ENCODE data around the gene PFKFB1. TPM values are rescaled to one million over a fixed set of nuclear protein-coding genes. Genes with fewer than 3 reads are reported as not detected.

PFKFB1 gene
- total RNA-seq, 2 experiments from 2014 or later, result 0.31 to 0.49 TPM

GRCh38 chrX:54931107-54931506 lies 62.9 kb downstream of the PFKFB1 start:
- Mint-ChIP-seq H3K36me3 (ENCODE audit: low read depth) (no peaks in the 10 kb centered on the region), H3K4me3 (no peak overlapping the region), H3K9me3 (no peaks in the 10 kb centered on the region), H3K27me3 (no peaks in the 10 kb centered on the region), H3K27ac (no peak overlapping the region), H3K4me1 (ENCODE audit: low read depth) (no peaks in the 10 kb centered on the region)
- Histone ChIP-seq H3K9me3 (ENCODE audit: control insufficient read depth in 1 of 2, insufficient read depth in 1 of 2, low read length in 2 of 2) (no peaks in the 10 kb centered on the region), H3K27me3 (ENCODE audit: control insufficient read depth in 1 of 2, insufficient read depth in 2 of 2, low read length in 2 of 2) (no peaks in the 10 kb centered on the region), H3K36me3 (ENCODE audit: insufficient read depth, low read length) (no peaks in the 10 kb centered on the region), H3K4me3 (ENCODE audit: low read length) (no peak overlapping the region), H3K27ac (ENCODE audit: low read depth in 1 of 2, low read length in 2 of 2) (no peak overlapping the region), H3K4me1 (ENCODE audit: insufficient read depth, low read length) (no peaks in the 10 kb centered on the region)
- intact Hi-C loops (cut with DNase I, micrococcal nuclease), result no loop called here
- ChIA-PET CTCF (no interaction called here), POLR2A (no interaction called here)
- no peak for TF ChIP-seq CTCF (IDR thresholded peaks at IDR 0.05)
- no peak for DNase-seq
- no peak for ATAC-seq (ENCODE audit: poor library complexity)

- Mint-ChIP-seq H3K4me3 (no peak overlapping the region), H3K36me3 (ENCODE audit: low read depth) (no peaks in the 10 kb centered on the region), H3K27ac (no peak overlapping the region), H3K27me3 (no peaks in the 10 kb centered on the region), H3K4me1 (ENCODE audit: low read depth) (no peaks in the 10 kb centered on the region), H3K9me3 (no peaks in the 10 kb centered on the region)
- H3K27ac ChIP-seq (ENCODE audit: low read depth in 1 of 2, low read length in 2 of 2), result no peak overlapping the region
- CTCF ChIA-PET, result interaction anchor here (1.1 kb wide), 1 partner anchor 10 kb away, joined by 3 read pairs; the partner anchor contains the start of gene TRO
- no peaks in the 10 kb centered on the region for H3K27me3 ChIP-seq (ENCODE audit: control insufficient read depth in 1 of 2, insufficient read depth in 2 of 2, low read length in 2 of 2)
- no peak for DNase-seq
- no peak for TF ChIP-seq CTCF (IDR thresholded peaks at IDR 0.05)
- H3K36me3 ChIP-seq (ENCODE audit: insufficient read depth, low read length), result no peaks in the 10 kb centered on the region
- no peak overlapping the region for H3K4me3 ChIP-seq (ENCODE audit: low read length)
- intact Hi-C loops (cut with DNase I, micrococcal nuclease), result no loop called here
- no peak for ATAC-seq (ENCODE audit: poor library complexity)
- H3K4me1 ChIP-seq (ENCODE audit: insufficient read depth, low read length), result no peaks in the 10 kb centered on the region
- POLR2A ChIA-PET, result no interaction called here
- no peaks in the 10 kb centered on the region for H3K9me3 ChIP-seq (ENCODE audit: control insufficient read depth in 1 of 2, insufficient read depth in 1 of 2, low read length in 2 of 2)
Measured at GRCh38 chrX:54930291-54931049, 63.5 kb downstream of the PFKFB1 start.

- Histone ChIP-seq H3K4me3 (ENCODE audit: low read length) (no peak overlapping the region), H3K27me3 (ENCODE audit: control insufficient read depth in 1 of 2, insufficient read depth in 2 of 2, low read length in 2 of 2) (no peaks in the 10 kb centered on the region), H3K9me3 (ENCODE audit: control insufficient read depth in 1 of 2, insufficient read depth in 1 of 2, low read length in 2 of 2) (no peaks in the 10 kb centered on the region), H3K36me3 (ENCODE audit: insufficient read depth, low read length) (no peaks in the 10 kb centered on the region), H3K4me1 (ENCODE audit: insufficient read depth, low read length) (no peaks in the 10 kb centered on the region), H3K27ac (ENCODE audit: low read depth in 1 of 2, low read length in 2 of 2) (no peak overlapping the region)
- Mint-ChIP-seq H3K4me1 (ENCODE audit: low read depth) (no peaks in the 10 kb centered on the region), H3K9me3 (no peaks in the 10 kb centered on the region), H3K27ac (no peak overlapping the region), H3K4me3 (no peak overlapping the region), H3K36me3 (ENCODE audit: low read depth) (no peaks in the 10 kb centered on the region), H3K27me3 (no peaks in the 10 kb centered on the region)
- ATAC-seq (ENCODE audit: poor library complexity) (no peak), DNase-seq (no peak)
- no peak for TF ChIP-seq CTCF (IDR thresholded peaks at IDR 0.05)
- POLR2A ChIA-PET, result no interaction called here
- intact Hi-C loops (cut with DNase I, micrococcal nuclease), result no loop called here
- CTCF ChIA-PET, result no interaction called here
Measured at GRCh38 chrX:54928876-54929275, 65.1 kb downstream of the PFKFB1 start.
